ENCODE data around the gene IL18BP.

IL18BP gene

GRCh38 chr11:71998649-71999310, at the start of gene IL18BP:
Gene IL18BP (plus strand): TSS chr11:71998909. CDS start chr11:71999985, 1,076 bp downstream.
- DNase-seq (ENCODE audit: low spot score): peak; percentile 67
- in situ Hi-C loops (cut with MboI; ENCODE audit: low sequenced_read_pairs, unreplicated experiment): no loop called here
- TF ChIP-seq CTCF (IDR thresholded peaks at IDR 0.05; ENCODE audit: borderline replicate concordance, control extremely low read depth, extremely low read depth, insufficient read depth, missing control alignments): no peak

GRCh38 chr11:71949034-71949433, 49.7 kb upstream of the IL18BP start:
- TF ChIP-seq CTCF (IDR thresholded peaks at IDR 0.05; ENCODE audit: borderline replicate concordance, control extremely low read depth, extremely low read depth, insufficient read depth, missing control alignments): no peak
- in situ Hi-C loops (cut with MboI; ENCODE audit: low sequenced_read_pairs, unreplicated experiment): no loop called here
- no peak for DNase-seq (ENCODE audit: low spot score)

- in situ Hi-C loops (cut with MboI; ENCODE audit: low sequenced_read_pairs, unreplicated experiment): no loop called here
- TF ChIP-seq CTCF (IDR thresholded peaks at IDR 0.05; ENCODE audit: borderline replicate concordance, control extremely low read depth, extremely low read depth, insufficient read depth, missing control alignments): no peak
- DNase-seq (ENCODE audit: low spot score): no peak
Measured at GRCh38 chr11:71951741-71952310, 46.9 kb upstream of the IL18BP start.

GRCh38 chr11:71955898-71956456, 42.7 kb upstream of the IL18BP start:
- TF ChIP-seq CTCF (IDR thresholded peaks at IDR 0.05; ENCODE audit: borderline replicate concordance, control extremely low read depth, extremely low read depth, insufficient read depth, missing control alignments): no peak
- no peak for DNase-seq (ENCODE audit: low spot score)
- in situ Hi-C loops (cut with MboI; ENCODE audit: low sequenced_read_pairs, unreplicated experiment): no loop called here

GRCh38 chr11:71962428-71963038, 36.2 kb upstream of the IL18BP start:
- DNase-seq (ENCODE audit: low spot score): peak; percentile 55
- in situ Hi-C loops (cut with MboI; ENCODE audit: low sequenced_read_pairs, unreplicated experiment): no loop called here
- TF ChIP-seq CTCF (IDR thresholded peaks at IDR 0.05; ENCODE audit: borderline replicate concordance, control extremely low read depth, extremely low read depth, insufficient read depth, missing control alignments): no peak

GRCh38 chr11:71963468-71963867, 35.2 kb upstream of the IL18BP start:
- no peak for TF ChIP-seq CTCF (IDR thresholded peaks at IDR 0.05; ENCODE audit: borderline replicate concordance, control extremely low read depth, extremely low read depth, insufficient read depth, missing control alignments)
- no peak for DNase-seq (ENCODE audit: low spot score)
- in situ Hi-C loops (cut with MboI; ENCODE audit: low sequenced_read_pairs, unreplicated experiment): no loop called here

Data from GM13976 (cell line).